Karpas-422 (cell line): ENCODE measurements around the gene SCUBE1. TPM values are rescaled to one million over a fixed set of nuclear protein-coding genes. Genes with fewer than 3 reads are reported as not detected.

Experiments used
- DNase-seq: peaks from one replicate; pipeline ENCODE4 v3.0.0-alpha.2; 2015
- H2AFZ ChIP-seq: fragments of 200-600 bp; sonication (generic); 2 replicates; pipeline ENCODE4 v1.6.1; 2014; ENCODE audit warnings: antibody characterized with exemption, low read length, mixed read lengths
- H3K27ac ChIP-seq: fragments of 200-600 bp; sonication (generic); 2 replicates; pipeline ENCODE4 v1.5.1; 2014; ENCODE audit warnings: mild to moderate bottlenecking, low read length, moderate library complexity
- H3K27me3 ChIP-seq: fragments of 200-600 bp; sonication (generic); 2 replicates; pipeline ENCODE4 v1.6.1; 2014; ENCODE audit warnings: low read length, mixed read lengths
- H3K36me3 ChIP-seq: fragments of 200-600 bp; sonication (generic); 2 replicates; pipeline ENCODE4 v1.6.1; 2014; ENCODE audit warnings: low read length, mixed read lengths; ENCODE audit not compliant: insufficient read depth
- H3K4me1 ChIP-seq: fragments of 200-600 bp; sonication (generic); 2 replicates; pipeline ENCODE4 v1.6.1; 2014; ENCODE audit warnings: mild to moderate bottlenecking, low read length, mixed read lengths
- H3K4me2 ChIP-seq: fragments of 200-600 bp; sonication (generic); 2 replicates; pipeline ENCODE4 v1.6.1; 2014; ENCODE audit warnings: low read length, low read depth, mild to moderate bottlenecking; ENCODE audit not compliant: poor library complexity, severe bottlenecking
- H3K4me3 ChIP-seq: fragments of 200-600 bp; sonication (generic); 2 replicates; pipeline ENCODE4 v1.5.1; 2014; ENCODE audit warnings: mild to moderate bottlenecking, antibody characterized with exemption, low read length, mixed read lengths
- H3K79me2 ChIP-seq: fragments of 200-600 bp; sonication (generic); 2 replicates; pipeline ENCODE4 v1.6.1; 2014; ENCODE audit warnings: mild to moderate bottlenecking, low read length, mixed read lengths
- H3K9ac ChIP-seq: fragments of 200-600 bp; sonication (generic); 2 replicates; pipeline ENCODE4 v1.6.0; 2014; ENCODE audit warnings: low read length
- H3K9me2 ChIP-seq: fragments of 200-600 bp; sonication (generic), shearing (Covaris generic); replicated peaks from 2 replicates; pipeline ENCODE4 v1.6.0; 2014; ENCODE audit warnings: mild to moderate bottlenecking, low read length, moderate library complexity; ENCODE audit not compliant: insufficient read depth
- H3K9me3 ChIP-seq: fragments of 300-700, 200-600 bp; sonication (generic); 2 replicates; pipeline ENCODE4 v1.6.1; 2014; ENCODE audit warnings: low read length, mixed read lengths
- H4K20me1 ChIP-seq: fragments of 200-600 bp; sonication (generic); 2 replicates; pipeline ENCODE4 v1.6.1; 2014; ENCODE audit warnings: mild to moderate bottlenecking, antibody characterized with exemption, low read length, low read depth; ENCODE audit not compliant: insufficient read depth
- total RNA-seq: library from RNA; depleted of rRNA; stranded (reverse); fragments of >200 nt; shearing (Covaris generic); gene quantifications from 2 replicates; pipeline ENCODE4 v1.2.3, GENCODE V29; 2014; ENCODE audit warnings: low replicate concordance

Gene SCUBE1
- total RNA-seq, 1 experiment from 2014 or later = not detected

- no peak overlapping the region for H3K4me2 ChIP-seq
- DNase-seq = no peak
- H2AFZ ChIP-seq = no peak overlapping the region
- H3K4me3 ChIP-seq = no peak overlapping the region
- H4K20me1 ChIP-seq = no peaks in the 10 kb centered on the region
- peaks cover 2% of the 10 kb centered on the region; the same call in 1 of the 2 replicates for H3K4me1 ChIP-seq
- H3K9me3 ChIP-seq = no peaks in the 10 kb centered on the region
- H3K79me2 ChIP-seq = no peaks in the 10 kb centered on the region
- no peaks in the 10 kb centered on the region for H3K36me3 ChIP-seq
- no peaks in the 10 kb centered on the region for H3K27me3 ChIP-seq
- H3K27ac ChIP-seq = no peak overlapping the region
- H3K9ac ChIP-seq = no peak overlapping the region
- H3K9me2 ChIP-seq = no peaks in the 10 kb centered on the region
Measured at GRCh38 chr22:43293655-43294392, 49.3 kb downstream of the SCUBE1 start.

- no peak for DNase-seq
- Histone ChIP-seq H3K4me2 (no peak overlapping the region), H3K9me3 (no peaks in the 10 kb centered on the region), H3K36me3 (no peaks in the 10 kb centered on the region), H3K9me2 (no peaks in the 10 kb centered on the region), H3K9ac (no peak overlapping the region), H3K4me3 (no peak overlapping the region), H3K27ac (no peak overlapping the region), H3K79me2 (no peaks in the 10 kb centered on the region), H2AFZ (no peak overlapping the region), H4K20me1 (no peaks in the 10 kb centered on the region), H3K4me1 (peaks cover 2% of the 10 kb centered on the region; the same call in 1 of the 2 replicates), H3K27me3 (no peaks in the 10 kb centered on the region)
Measured at GRCh38 chr22:43293259-43293654, 49.9 kb downstream of the SCUBE1 start.

- Histone ChIP-seq H3K9ac (no peak overlapping the region), H3K4me1 (peaks cover 2% of the 10 kb centered on the region; the same call in 1 of the 2 replicates), H3K9me3 (no peaks in the 10 kb centered on the region), H3K9me2 (no peaks in the 10 kb centered on the region), H3K36me3 (no peaks in the 10 kb centered on the region), H3K79me2 (no peaks in the 10 kb centered on the region), H3K27me3 (no peaks in the 10 kb centered on the region), H3K4me3 (no peak overlapping the region), H3K4me2 (no peak overlapping the region), H2AFZ (no peak overlapping the region), H4K20me1 (no peaks in the 10 kb centered on the region), H3K27ac (no peak overlapping the region)
- no peak for DNase-seq
Measured at GRCh38 chr22:43292630-43293018, 50.5 kb downstream of the SCUBE1 start.

- Histone ChIP-seq H3K27me3 (no peaks in the 10 kb centered on the region), H3K36me3 (no peaks in the 10 kb centered on the region), H3K79me2 (no peaks in the 10 kb centered on the region), H3K9ac (no peak overlapping the region), H3K27ac (no peak overlapping the region), H3K9me2 (no peaks in the 10 kb centered on the region), H3K4me3 (no peak overlapping the region), H4K20me1 (no peaks in the 10 kb centered on the region), H3K9me3 (no peaks in the 10 kb centered on the region), H2AFZ (no peak overlapping the region), H3K4me1 (peaks cover 2% of the 10 kb centered on the region; the same call in 1 of the 2 replicates), H3K4me2 (no peak overlapping the region)
- no peak for DNase-seq
Measured at GRCh38 chr22:43291381-43291780, 51.8 kb downstream of the SCUBE1 start.

GRCh38 chr22:43289976-43290721 is 53.0 kb downstream of the SCUBE1 start:
- Histone ChIP-seq H3K9ac (no peak overlapping the region), H3K9me2 (no peaks in the 10 kb centered on the region), H3K4me1 (peaks cover 2% of the 10 kb centered on the region; the same call in 1 of the 2 replicates), H2AFZ (no peak overlapping the region), H4K20me1 (no peaks in the 10 kb centered on the region), H3K4me3 (no peak overlapping the region), H3K36me3 (no peaks in the 10 kb centered on the region), H3K79me2 (no peaks in the 10 kb centered on the region), H3K27ac (no peak overlapping the region), H3K9me3 (no peaks in the 10 kb centered on the region), H3K27me3 (no peaks in the 10 kb centered on the region), H3K4me2 (no peak overlapping the region)
- DNase-seq = no peak

- Histone ChIP-seq H3K79me2 (no peaks in the 10 kb centered on the region), H3K4me3 (no peak overlapping the region), H3K27ac (no peak overlapping the region), H3K36me3 (no peaks in the 10 kb centered on the region), H3K4me2 (no peak overlapping the region), H3K4me1 (peaks cover 2% of the 10 kb centered on the region; the same call in 1 of the 2 replicates), H2AFZ (no peak overlapping the region), H3K27me3 (no peaks in the 10 kb centered on the region), H3K9ac (no peak overlapping the region), H3K9me3 (no peaks in the 10 kb centered on the region), H3K9me2 (no peaks in the 10 kb centered on the region), H4K20me1 (no peaks in the 10 kb centered on the region)
- no peak for DNase-seq
Measured at GRCh38 chr22:43289531-43289963, 53.6 kb downstream of the SCUBE1 start.

- H3K4me1 ChIP-seq = peaks cover 2% of the 10 kb centered on the region; the same call in 1 of the 2 replicates
- H3K27me3 ChIP-seq = no peaks in the 10 kb centered on the region
- DNase-seq = no peak
- H4K20me1 ChIP-seq = no peaks in the 10 kb centered on the region
- no peak overlapping the region for H3K9ac ChIP-seq
- no peak overlapping the region for H3K4me2 ChIP-seq
- H3K4me3 ChIP-seq = no peak overlapping the region
- H3K79me2 ChIP-seq = no peaks in the 10 kb centered on the region
- no peaks in the 10 kb centered on the region for H3K9me2 ChIP-seq
- no peaks in the 10 kb centered on the region for H3K36me3 ChIP-seq
- H3K9me3 ChIP-seq = no peaks in the 10 kb centered on the region
- H3K27ac ChIP-seq = no peak overlapping the region
- H2AFZ ChIP-seq = no peak overlapping the region
Measured at GRCh38 chr22:43288807-43289420, 54.3 kb downstream of the SCUBE1 start.

GRCh38 chr22:43288378-43288777 is 54.8 kb downstream of the SCUBE1 start:
- Histone ChIP-seq H3K4me2 (no peak overlapping the region), H3K27ac (no peak overlapping the region), H3K27me3 (no peaks in the 10 kb centered on the region), H3K36me3 (no peaks in the 10 kb centered on the region), H2AFZ (no peak overlapping the region), H3K9me2 (no peaks in the 10 kb centered on the region), H3K4me3 (no peak overlapping the region), H3K4me1 (peaks cover 2% of the 10 kb centered on the region; the same call in 1 of the 2 replicates), H3K79me2 (no peaks in the 10 kb centered on the region), H3K9ac (no peak overlapping the region), H4K20me1 (no peaks in the 10 kb centered on the region), H3K9me3 (no peaks in the 10 kb centered on the region)
- DNase-seq = no peak
